Duodenal mucosa (tissue), 2 donors: Measurements from ENCODE around the gene PAN3.

Experiments
- H3K27ac ChIP-seq: one replicate; pipeline ENCODE4 v1.7.0; 2013; ENCODE audit warnings: low read depth, low read length
- H3K27me3 ChIP-seq, 2 donors: one replicate each; pipeline ENCODE4 v1.7.0; 2013; ENCODE audit warnings: low read length in 2 of 2, control low read depth in 1 of 2; ENCODE audit not compliant: insufficient read depth in 2 of 2, control insufficient read depth in 1 of 2
- H3K36me3 ChIP-seq, 2 donors: one replicate each; pipeline ENCODE4 v1.7.0; 2013; ENCODE audit warnings: low read length in 2 of 2, control low read depth in 1 of 2; ENCODE audit not compliant: insufficient read depth in 2 of 2, control insufficient read depth in 1 of 2
- H3K4me1 ChIP-seq, 2 donors: one replicate each; pipeline ENCODE4 v1.7.0; 2013; ENCODE audit warnings: low read length in 2 of 2, control low read depth in 1 of 2; ENCODE audit not compliant: insufficient read depth in 2 of 2, control insufficient read depth in 1 of 2
- H3K4me3 ChIP-seq, 2 donors: one replicate each; pipeline ENCODE4 v1.7.0; 2013; ENCODE audit warnings: low read length in 2 of 2, low read depth in 1 of 2
- H3K9ac ChIP-seq, 2 donors: one replicate each; pipeline ENCODE4 v1.7.0; 2013; ENCODE audit warnings: low read length in 2 of 2, low read depth in 1 of 2
- H3K9me3 ChIP-seq, 2 donors: one replicate each; pipeline ENCODE4 v1.7.0; 2013; ENCODE audit warnings: low read length in 2 of 2, control low read depth in 1 of 2; ENCODE audit not compliant: control insufficient read depth in 1 of 2

PAN3 gene

DNA sequence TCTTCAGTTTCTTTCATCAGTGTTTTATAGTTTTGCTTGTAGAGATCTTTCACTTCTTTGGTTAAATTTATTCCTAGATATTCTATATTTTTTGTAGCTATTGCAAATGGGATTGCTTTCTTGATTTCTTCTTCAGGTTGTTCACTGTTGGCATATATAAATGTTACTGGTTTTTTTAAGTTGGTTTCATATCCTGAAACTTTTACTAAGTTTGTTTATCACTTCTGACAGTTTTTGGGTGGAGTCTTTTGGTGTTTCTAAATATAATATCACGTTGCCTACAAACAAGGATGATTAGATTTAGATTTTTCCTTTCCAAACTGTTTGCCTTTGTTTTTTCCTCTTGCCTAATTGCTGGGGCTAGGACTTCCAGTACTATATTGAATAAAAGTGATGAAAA, 109.7 kb downstream of the PAN3 start:
- Histone ChIP-seq H3K36me3 (no peaks in the 10 kb centered on the region), H3K9ac (no peak overlapping the region), H3K9me3 (no peaks in the 10 kb centered on the region), H3K4me3 (no peak overlapping the region), H3K4me1 (no peaks in the 10 kb centered on the region), H3K27me3 (no peaks in the 10 kb centered on the region), H3K27ac (no peak overlapping the region)

GRCh38 chr13:28250542-28250941, 112.2 kb downstream of the PAN3 start:
- Histone ChIP-seq H3K27ac (no peak overlapping the region), H3K9ac (no peak overlapping the region), H3K9me3 (no peaks in the 10 kb centered on the region), H3K4me3 (no peak overlapping the region), H3K36me3 (no peaks in the 10 kb centered on the region), H3K4me1 (no peaks in the 10 kb centered on the region), H3K27me3 (no peaks in the 10 kb centered on the region)

DNA sequence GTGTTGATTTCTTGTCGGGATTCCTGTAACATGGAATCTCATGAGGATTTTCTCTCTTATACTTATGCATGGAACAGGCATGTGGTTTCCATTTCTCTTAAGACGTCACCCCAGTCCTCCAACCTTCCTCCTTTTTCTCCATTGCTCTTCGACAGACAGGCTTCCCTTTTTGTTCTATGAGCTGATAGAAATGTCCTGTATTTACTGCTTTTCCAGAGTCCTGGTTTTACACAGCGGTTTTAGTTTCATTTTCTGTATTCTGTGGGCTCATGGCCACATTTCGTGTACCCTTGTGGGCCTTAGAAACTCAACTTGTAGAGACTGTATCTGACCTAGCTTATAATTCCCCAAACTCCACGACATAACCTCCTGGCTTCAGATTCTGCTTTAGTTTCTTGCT, 113.1 kb downstream of the PAN3 start:
- Histone ChIP-seq H3K9ac (no peak overlapping the region), H3K4me3 (no peak overlapping the region), H3K36me3 (peaks cover 6% of the 10 kb centered on the region in 2 donors), H3K9me3 (no peaks in the 10 kb centered on the region), H3K27me3 (no peaks in the 10 kb centered on the region), H3K27ac (no peak overlapping the region), H3K4me1 (no peaks in the 10 kb centered on the region)

DNA sequence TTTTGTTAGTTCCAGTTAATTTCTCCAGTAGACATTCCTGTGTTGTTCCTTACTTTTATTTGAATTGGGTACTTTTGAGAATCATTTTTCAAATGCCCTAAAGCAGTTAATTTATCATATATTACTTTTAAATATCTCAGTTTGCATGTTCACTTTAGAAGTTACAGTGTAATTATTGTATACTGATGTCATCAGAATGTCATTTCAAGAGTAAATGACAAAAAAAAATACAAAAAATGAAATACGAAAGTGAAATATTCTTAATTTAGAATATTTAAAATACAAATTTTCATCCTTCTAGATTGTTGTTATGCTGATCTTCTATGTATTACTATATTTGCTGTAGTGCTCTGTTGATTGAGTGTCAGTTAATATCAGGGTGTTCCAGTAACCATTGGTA, 114.2 kb downstream of the PAN3 start:
- no peak overlapping the region for H3K4me3 ChIP-seq
- H3K4me1 ChIP-seq = no peaks in the 10 kb centered on the region
- H3K9ac ChIP-seq = no peak overlapping the region
- no peaks in the 10 kb centered on the region for H3K9me3 ChIP-seq
- no peak overlapping the region for H3K27ac ChIP-seq
- H3K27me3 ChIP-seq = no peaks in the 10 kb centered on the region
- peaks cover 12 to 15% of the 10 kb centered on the region in 2 donors for H3K36me3 ChIP-seq

GRCh38 chr13:28257305-28257704, 119.0 kb downstream of the PAN3 start:
- H3K9me3 ChIP-seq = no peaks in the 10 kb centered on the region
- no peaks in the 10 kb centered on the region for H3K4me1 ChIP-seq
- H3K27ac ChIP-seq = no peak overlapping the region
- peaks cover 12 to 35% of the 10 kb centered on the region in 2 donors for H3K36me3 ChIP-seq
- no peak overlapping the region for H3K9ac ChIP-seq
- no peak overlapping the region for H3K4me3 ChIP-seq
- H3K27me3 ChIP-seq = no peaks in the 10 kb centered on the region

GRCh38 chr13:28258417-28258816, 120.1 kb downstream of the PAN3 start:
- H3K36me3 ChIP-seq = peaks cover 12 to 39% of the 10 kb centered on the region in 2 donors
- H3K9me3 ChIP-seq = no peaks in the 10 kb centered on the region
- no peak overlapping the region for H3K9ac ChIP-seq

GRCh38 chr13:28267497-28267896, 129.2 kb downstream of the PAN3 start:
- H3K9me3 ChIP-seq = no peaks in the 10 kb centered on the region

More at GRCh38 chr13:28258417-28258816, 120.1 kb downstream of the PAN3 start:
- Histone ChIP-seq H3K27me3 (no peaks in the 10 kb centered on the region), H3K27ac (no peak overlapping the region), H3K4me1 (no peaks in the 10 kb centered on the region), H3K4me3 (no peak overlapping the region)

DNA sequence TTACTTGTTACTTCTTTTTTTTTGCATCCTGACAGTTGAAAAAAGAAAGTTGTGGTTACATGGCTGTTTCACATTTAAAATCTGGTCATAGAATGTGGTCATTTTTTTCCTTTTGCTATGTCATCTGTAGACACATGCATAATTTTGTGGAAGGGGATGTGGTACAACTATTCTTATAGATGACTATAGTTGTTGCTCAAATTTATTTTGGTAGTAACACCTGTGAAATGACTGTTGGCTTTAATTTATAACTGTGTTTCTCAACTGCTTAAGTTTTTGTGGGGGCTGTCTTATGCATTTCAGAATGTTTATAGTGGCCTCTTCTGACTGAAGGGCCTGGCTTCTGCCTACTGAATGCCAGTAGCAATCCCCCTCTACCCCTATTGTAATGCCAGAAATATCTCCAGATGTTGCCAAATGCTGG, 130.5 kb downstream of the PAN3 start:
- Histone ChIP-seq H3K27ac (no peak overlapping the region), H3K27me3 (no peaks in the 10 kb centered on the region), H3K9ac (no peak overlapping the region), H3K4me3 (no peak overlapping the region), H3K36me3 (peaks cover 19 to 31% of the 10 kb centered on the region in 2 donors), H3K4me1 (no peaks in the 10 kb centered on the region), H3K9me3 (no peaks in the 10 kb centered on the region)

More at GRCh38 chr13:28267497-28267896, 129.2 kb downstream of the PAN3 start:
- Histone ChIP-seq H3K9ac (no peak overlapping the region), H3K4me3 (no peak overlapping the region), H3K4me1 (no peaks in the 10 kb centered on the region), H3K27ac (no peak overlapping the region), H3K27me3 (no peaks in the 10 kb centered on the region), H3K36me3 (peaks cover 18 to 29% of the 10 kb centered on the region in 2 donors)

GRCh38 chr13:28271056-28271840, 132.9 kb downstream of the PAN3 start:
- Histone ChIP-seq H3K9me3 (no peaks in the 10 kb centered on the region), H3K4me3 (no peak overlapping the region), H3K27ac (no peak overlapping the region), H3K27me3 (no peaks in the 10 kb centered on the region), H3K36me3 (peaks cover 25 to 44% of the 10 kb centered on the region in 2 donors), H3K9ac (no peak overlapping the region), H3K4me1 (no peaks in the 10 kb centered on the region)

- peaks cover 18 to 45% of the 10 kb centered on the region in 2 donors for H3K36me3 ChIP-seq
- no peak overlapping the region for H3K4me3 ChIP-seq
- no peak overlapping the region for H3K9ac ChIP-seq
- H3K4me1 ChIP-seq = no peaks in the 10 kb centered on the region
- no peak overlapping the region for H3K27ac ChIP-seq
- no peaks in the 10 kb centered on the region for H3K9me3 ChIP-seq
- no peaks in the 10 kb centered on the region for H3K27me3 ChIP-seq
Observed at GRCh38 chr13:28273919-28274318, 135.6 kb downstream of the PAN3 start.
